ENCODE results near the gene C19orf12.

The C19orf12 gene

DNA sequence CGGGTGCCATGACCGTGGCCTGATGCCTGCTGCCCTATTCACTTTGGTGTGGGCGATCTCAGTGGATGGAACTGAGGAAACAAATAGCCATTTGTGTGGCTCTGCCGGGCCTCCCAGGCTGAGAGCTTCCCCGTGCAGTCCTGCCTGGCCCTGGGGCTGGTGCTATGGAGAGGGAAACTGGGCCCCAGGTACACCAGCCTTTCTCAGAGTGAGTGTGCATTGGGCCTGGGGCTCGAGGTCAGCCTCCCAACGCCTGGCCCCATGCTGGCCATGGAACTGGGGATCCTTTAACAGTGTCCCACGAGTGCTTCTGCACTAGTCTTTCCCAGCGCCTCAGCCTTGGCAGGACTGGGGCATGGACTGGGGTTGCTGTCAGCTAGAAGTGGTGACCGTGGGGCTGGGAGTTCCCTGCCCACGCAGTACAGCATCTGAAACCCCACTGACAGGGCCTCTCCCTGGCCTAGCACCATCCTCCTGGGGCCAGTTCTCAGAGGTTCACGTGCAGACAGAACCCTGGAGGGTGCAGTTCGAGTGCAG is 39.3 kb downstream of the C19orf12 start:
- Histone ChIP-seq H3K27ac (no peak overlapping the region), H3K36me3 (replicated peaks) (peaks cover 19% of the 10 kb centered on the region), H3K27me3 (replicated peaks) (no peaks in the 10 kb centered on the region), H3K4me3 (ENCODE audit: low read depth, low read length) (no peak overlapping the region)
- DNase-seq = no peak
- in situ Hi-C loops (cut with HindIII; ENCODE audit: low pct_ligation_motif_present, low sequenced_read_pairs) = no loop called here
- TF ChIP-seq, protein P1, sequence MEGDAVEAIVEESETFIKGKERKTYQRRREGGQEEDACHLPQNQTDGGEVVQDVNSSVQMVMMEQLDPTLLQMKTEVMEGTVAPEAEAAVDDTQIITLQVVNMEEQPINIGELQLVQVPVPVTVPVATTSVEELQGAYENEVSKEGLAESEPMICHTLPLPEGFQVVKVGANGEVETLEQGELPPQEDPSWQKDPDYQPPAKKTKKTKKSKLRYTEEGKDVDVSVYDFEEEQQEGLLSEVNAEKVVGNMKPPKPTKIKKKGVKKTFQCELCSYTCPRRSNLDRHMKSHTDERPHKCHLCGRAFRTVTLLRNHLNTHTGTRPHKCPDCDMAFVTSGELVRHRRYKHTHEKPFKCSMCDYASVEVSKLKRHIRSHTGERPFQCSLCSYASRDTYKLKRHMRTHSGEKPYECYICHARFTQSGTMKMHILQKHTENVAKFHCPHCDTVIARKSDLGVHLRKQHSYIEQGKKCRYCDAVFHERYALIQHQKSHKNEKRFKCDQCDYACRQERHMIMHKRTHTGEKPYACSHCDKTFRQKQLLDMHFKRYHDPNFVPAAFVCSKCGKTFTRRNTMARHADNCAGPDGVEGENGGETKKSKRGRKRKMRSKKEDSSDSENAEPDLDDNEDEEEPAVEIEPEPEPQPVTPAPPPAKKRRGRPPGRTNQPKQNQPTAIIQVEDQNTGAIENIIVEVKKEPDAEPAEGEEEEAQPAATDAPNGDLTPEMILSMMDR (IDR thresholded peaks at IDR 0.05; ENCODE audit: low read depth, low read length, missing control alignments) = no peak

DNA sequence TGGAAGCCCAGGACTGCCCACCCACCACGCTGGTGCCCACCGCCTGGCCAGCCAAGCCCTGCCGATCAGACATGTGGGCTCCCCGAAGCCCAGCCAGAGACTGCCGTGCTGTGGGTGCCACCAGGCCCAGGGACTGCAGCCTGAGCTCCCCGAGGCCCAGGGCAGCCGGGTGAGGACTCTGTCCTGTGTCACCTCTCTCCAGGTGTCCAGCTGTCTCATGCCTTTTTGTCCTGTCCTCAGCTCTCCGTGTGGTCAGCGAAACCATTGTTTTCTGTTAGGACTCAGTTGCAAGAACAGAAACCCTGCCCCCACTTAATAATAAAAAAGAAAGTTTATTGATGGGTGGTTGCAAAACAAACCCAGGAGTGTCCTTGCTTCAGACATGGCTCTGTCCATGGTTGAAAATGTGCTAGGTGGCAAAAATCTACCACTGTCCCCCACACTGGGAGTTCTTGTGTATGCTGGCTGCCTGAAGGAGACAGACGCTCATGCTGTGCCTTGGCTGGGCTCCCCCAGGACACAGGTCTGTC is 39.9 kb downstream of the C19orf12 start:
- Histone ChIP-seq H3K4me3 (ENCODE audit: low read depth, low read length) (no peak overlapping the region), H3K27ac (no peak overlapping the region), H3K36me3 (replicated peaks) (peaks cover 19% of the 10 kb centered on the region), H3K27me3 (replicated peaks) (no peaks in the 10 kb centered on the region)
- in situ Hi-C loops (cut with HindIII; ENCODE audit: low pct_ligation_motif_present, low sequenced_read_pairs) = no loop called here
- TF ChIP-seq, protein P1 (IDR thresholded peaks at IDR 0.05; ENCODE audit: low read depth, low read length, missing control alignments) = no peak
- no peak for DNase-seq

DNA sequence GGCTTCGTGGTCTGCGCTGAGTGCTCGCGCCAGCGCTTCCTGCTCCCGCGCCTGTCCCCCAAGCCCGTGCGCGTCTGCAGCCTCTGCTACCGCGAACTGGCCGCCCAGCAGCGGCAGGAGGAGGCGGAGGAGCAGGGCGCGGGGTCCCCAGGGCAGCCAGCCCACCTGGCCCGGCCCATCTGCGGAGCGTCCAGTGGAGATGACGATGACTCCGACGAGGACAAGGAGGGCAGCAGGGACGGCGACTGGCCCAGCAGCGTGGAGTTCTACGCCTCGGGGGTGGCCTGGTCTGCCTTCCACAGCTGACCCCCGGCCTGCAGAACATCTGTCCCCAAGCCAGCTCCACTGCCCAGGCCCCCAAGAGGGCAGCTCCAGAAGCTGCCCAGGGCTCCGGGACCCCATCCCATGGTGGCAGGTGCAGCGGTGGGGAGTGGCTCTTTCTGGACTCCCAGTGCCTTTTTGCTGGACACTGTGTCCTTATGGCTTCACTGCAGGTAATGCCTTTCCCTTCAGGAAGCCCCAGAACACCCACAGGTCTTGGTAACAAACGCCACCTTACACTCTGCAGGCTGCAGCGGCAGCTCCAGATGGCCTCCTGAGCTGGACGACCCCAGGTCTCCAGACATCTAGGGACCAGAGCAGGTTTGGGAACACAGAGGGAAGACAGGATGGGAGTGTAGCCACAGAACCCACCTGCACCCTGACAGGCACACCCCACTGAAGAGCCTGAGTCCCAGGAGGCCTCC is 40.5 kb downstream of the C19orf12 start:
- TF ChIP-seq, protein P1 (IDR thresholded peaks at IDR 0.05; ENCODE audit: low read depth, low read length, missing control alignments) = no peak
- no peak for DNase-seq
- no peak overlapping the region for H3K27ac ChIP-seq
- peaks cover 19% of the 10 kb centered on the region for H3K36me3 ChIP-seq (replicated peaks)
- in situ Hi-C loops (cut with HindIII; ENCODE audit: low pct_ligation_motif_present, low sequenced_read_pairs) = no loop called here
- no peak overlapping the region for H3K4me3 ChIP-seq (ENCODE audit: low read depth, low read length)
- no peaks in the 10 kb centered on the region for H3K27me3 ChIP-seq (replicated peaks)

DNA sequence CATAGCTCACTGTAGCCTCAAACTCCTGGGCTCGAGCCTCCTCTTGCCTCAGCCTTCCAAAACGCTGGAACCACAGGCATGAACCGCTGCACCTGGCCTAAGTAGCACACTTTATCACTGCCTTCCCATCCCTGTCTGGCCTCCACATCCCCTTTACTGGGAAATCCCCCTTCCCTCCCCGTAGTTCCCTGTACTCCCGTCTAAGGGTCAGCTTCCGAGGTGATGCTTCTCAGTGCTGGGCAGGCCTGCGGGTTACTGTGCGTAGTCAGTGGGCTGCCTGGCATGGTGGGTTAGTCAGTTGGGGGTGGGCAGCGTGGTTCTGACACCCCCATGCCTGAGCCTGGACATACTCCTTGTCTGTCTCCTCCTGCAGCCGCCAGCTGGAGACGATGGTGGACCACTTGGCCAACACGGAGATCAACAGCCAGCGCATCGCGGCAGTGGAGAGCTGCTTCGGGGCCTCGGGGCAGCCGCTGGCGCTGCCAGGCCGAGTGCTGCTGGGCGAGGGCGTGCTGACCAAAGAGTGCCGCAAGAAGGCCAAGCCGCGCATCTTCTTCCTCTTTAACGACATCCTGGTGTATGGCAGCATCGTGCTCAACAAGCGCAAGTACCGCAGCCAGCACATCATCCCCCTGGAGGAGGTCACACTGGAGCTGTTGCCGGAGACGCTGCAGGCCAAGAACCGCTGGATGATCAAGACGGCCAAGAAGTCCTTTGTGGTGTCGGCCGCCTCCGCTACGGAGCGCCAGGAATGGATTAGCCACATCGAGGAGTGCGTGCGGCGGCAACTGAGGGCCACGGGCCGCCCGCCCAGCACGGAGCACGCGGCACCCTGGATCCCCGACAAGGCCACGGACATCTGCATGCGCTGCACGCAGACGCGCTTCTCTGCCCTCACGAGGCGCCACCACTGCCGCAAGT is 41.4 kb downstream of the C19orf12 start:
- Histone ChIP-seq H3K27ac (no peak overlapping the region), H3K36me3 (replicated peaks) (peaks cover 19% of the 10 kb centered on the region), H3K27me3 (replicated peaks) (no peaks in the 10 kb centered on the region), H3K4me3 (ENCODE audit: low read depth, low read length) (no peak overlapping the region)
- TF ChIP-seq, protein P1 (IDR thresholded peaks at IDR 0.05; ENCODE audit: low read depth, low read length, missing control alignments) = no peak
- in situ Hi-C loops (cut with HindIII; ENCODE audit: low pct_ligation_motif_present, low sequenced_read_pairs) = no loop called here
- no peak for DNase-seq

DNA sequence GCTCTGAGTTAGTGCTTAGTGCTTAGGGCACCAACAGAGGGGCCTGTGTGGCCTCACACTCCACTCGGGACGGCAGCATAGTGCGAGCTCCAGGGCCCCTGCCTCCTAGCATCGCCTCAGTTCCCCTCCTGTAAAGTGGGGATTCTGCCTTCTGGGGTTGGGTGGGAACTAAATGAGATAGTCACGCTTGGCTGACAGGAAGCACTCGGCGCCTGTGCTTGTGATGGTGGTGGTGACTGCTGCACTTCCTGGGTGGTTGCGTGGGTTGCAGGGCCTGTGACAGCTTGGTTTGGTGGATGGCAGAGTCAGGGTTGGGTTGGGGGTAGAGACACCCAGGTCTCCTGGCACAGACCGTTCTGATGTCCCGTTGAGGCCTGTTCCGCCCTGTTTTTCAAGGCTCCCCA is 42.1 kb downstream of the C19orf12 start:
- Histone ChIP-seq H3K4me3 (ENCODE audit: low read depth, low read length) (no peak overlapping the region), H3K27me3 (replicated peaks) (no peaks in the 10 kb centered on the region), H3K27ac (no peak overlapping the region), H3K36me3 (replicated peaks) (peaks cover 19% of the 10 kb centered on the region)
- TF ChIP-seq, protein P1 (IDR thresholded peaks at IDR 0.05; ENCODE audit: low read depth, low read length, missing control alignments) = no peak
- DNase-seq = no peak
- in situ Hi-C loops (cut with HindIII; ENCODE audit: low pct_ligation_motif_present, low sequenced_read_pairs) = no loop called here
